Measurements from ENCODE around the gene ZNF576.
"Not testable (repeated sequence)": the region's sequence is repeated elsewhere in the genome, so short reads cannot be mapped to it uniquely, and the experiment has no call there.

Gene ZNF576

GRCh38 chr19:43628646-43629326, 32.4 kb downstream of the ZNF576 start:
- DNase-seq: no peak

DNA sequence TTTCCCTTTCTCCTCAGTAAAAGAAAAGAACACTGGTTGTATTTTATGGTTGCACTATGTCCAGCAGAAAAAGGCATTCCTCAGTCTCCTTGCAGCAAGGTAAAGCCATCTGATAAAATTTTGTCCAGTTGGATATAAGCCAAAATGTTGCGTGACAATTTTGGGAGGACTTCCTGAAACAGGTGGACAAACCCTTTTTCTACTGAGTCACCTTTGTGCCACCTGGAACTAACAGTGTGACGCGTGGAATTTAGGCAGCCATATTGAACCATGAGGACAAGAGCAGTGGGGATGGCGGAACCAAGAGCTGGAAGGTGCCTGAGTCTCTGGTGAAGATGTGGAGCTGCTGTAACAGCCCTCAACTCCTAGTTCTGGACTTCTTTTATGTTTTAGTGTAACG, 35.1 kb downstream of the ZNF576 start:
- DNase-seq: no peak

- no peak for DNase-seq
Measured at GRCh38 chr19:43633520-43633919, 37.1 kb downstream of the ZNF576 start.

GRCh38 chr19:43634068-43634467, 37.7 kb downstream of the ZNF576 start:
- no peak for DNase-seq

DNA sequence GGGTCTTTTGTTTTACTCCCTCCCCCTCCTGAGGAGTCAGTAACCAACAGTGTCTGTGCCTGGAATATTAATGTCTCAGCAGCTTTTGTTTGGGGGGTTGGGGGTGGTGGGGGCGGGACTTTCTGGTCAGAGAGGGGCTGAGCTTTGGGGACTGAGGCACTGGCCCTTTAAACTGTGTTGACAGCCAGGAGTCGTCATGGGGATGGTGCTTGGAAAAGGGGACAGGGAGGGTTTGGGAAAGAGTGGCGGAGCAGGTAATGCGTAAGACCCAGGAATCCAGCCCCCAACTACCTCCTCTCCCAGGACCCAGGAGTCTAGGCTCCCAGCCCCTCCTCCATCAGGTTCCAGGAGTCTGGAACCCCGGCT, 38.1 kb downstream of the ZNF576 start:
- no peak for DNase-seq

DNA sequence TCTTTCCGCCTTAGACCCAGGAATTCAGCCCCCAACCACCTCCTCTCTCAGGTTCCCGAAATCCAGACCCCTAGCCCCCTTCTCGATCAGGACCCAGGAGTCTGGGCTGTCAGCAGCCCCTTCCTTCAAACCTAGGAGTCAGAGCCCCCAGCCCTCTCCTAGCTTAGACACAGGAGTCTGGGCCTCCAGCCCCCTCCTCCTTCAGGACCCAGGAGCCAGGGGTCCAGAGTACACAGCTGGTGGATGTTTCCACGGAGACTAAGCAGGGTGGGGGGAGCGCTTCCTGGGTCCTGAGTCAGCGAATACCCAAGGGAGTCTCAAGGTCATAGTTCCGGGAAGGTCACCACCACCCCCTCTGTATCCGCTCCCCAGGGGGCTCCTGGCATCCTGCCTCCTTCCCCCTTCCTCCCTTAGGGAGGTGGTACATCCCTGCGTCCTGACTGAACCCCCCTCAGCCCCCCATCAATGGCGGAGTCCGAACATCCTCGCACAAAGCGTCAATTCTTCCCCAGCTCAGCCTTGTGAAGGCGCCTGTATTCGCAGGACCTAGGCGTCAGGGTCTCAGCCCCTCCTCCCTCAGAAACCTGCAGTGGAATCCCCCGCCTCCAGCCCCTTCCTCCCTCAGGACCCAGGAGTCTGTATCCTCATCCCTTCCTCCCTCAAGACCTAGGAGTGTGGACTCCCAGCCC, 38.6 kb downstream of the ZNF576 start:
- DNase-seq: no peak

DNA sequence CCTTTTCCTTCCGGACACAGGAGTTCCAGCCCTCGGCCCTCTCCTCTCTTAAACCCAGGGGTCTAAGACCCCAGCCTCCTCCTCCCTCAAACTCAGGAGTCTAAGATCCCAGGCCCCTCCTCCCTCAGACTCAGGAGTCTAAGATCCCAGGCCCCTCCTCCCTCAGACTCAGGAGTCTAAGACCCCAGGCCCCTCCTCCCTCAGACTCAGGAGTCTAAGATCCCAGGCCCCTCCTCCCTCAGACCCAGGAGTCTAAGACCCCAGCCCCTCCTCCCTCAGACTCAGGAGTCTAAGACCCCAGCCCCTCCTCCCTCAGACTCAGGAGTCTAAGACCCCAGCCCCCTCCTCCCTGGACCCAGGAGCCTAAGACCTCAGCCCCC, 39.2 kb downstream of the ZNF576 start:
- DNase-seq: not testable (repeated sequence)

- DNase-seq: no peak
Measured at GRCh38 chr19:43636121-43636683, 39.8 kb downstream of the ZNF576 start.

- DNase-seq: peak in 1 of 2 donors; percentile 12
Measured at GRCh38 chr19:43638214-43638994, 42.0 kb downstream of the ZNF576 start.

DNA sequence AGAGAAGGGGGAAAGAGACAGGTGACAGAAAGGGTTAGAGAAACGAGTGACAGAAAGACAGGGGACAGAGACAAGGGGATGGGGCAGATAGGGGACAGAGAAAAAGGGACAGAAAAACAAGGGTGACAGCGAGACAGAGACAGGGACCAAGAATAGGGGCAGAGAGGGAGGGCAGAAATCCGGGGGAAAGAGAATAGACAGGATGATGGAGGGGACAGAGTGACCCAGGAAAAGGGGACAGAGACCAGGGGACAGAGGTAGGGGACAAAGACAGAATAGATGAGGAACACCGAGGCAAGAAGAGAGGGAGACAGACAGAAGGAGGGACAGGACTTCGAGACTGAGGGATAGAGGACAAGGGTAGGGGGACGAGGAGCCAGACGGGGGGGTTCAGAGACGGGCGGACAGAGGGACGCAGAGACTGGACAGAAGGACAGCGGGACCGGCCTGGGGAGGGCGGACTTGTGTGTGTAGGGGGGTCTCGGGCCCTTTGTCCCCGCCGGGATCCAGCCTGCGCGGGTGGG, 42.7 kb downstream of the ZNF576 start:
- no peak for DNase-seq

GRCh38 chr19:43639519-43640423, 43.4 kb downstream of the ZNF576 start, which contains the start of gene CADM4:
CADM4 (minus strand) TSS chr19:43639850; CDS start chr19:43639790, 60 bp downstream.
- peak; percentile 49 to 70 for DNase-seq

DNA sequence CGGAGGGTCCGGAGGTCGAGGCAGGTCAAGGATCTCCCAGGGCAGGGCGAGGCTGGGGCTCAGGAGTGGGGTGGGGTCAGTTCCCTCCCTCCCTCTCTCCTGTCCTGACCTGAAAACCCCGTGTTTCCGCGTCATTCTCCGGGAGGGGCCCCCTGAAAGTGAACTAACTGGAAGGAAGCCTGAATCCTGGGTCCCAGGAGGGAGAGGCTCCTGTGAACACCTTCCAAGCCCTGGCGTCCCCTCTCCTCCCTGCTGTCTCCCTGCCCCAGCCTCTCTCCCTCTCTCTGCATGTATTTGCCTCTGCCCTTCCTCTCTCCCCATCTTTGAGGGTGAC, 44.0 kb downstream of the ZNF576 start:
- no peak for DNase-seq

DNA sequence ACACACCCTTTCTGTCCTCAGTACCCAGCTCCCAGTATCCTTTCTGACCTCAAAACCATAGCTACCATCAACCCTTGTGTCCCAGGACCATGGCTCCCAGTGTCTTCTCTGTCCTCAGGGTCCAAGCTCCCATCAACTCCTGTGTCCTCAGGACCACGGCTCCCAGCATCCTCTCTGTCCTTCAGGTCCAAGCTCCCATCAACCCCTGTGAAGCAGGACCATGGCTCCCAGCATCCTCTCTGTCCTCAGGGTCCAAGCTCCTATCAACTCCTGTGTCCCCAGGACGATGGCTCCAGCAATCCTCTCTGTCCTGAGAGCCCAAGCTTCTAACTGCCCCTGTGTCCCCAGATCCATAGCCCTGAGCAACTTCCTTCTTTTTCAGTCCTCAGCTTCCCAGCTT, 44.9 kb downstream of the ZNF576 start:
- no peak for DNase-seq

- DNase-seq: no peak
Measured at GRCh38 chr19:43642531-43642930, 46.1 kb downstream of the ZNF576 start.

GRCh38 chr19:43643326-43643725, 46.9 kb downstream of the ZNF576 start:
- DNase-seq: no peak

- no peak for DNase-seq
Measured at GRCh38 chr19:43644181-43644580, 47.8 kb downstream of the ZNF576 start.

GRCh38 chr19:43648633-43649032, 52.2 kb downstream of the ZNF576 start:
- no peak for DNase-seq

DNA sequence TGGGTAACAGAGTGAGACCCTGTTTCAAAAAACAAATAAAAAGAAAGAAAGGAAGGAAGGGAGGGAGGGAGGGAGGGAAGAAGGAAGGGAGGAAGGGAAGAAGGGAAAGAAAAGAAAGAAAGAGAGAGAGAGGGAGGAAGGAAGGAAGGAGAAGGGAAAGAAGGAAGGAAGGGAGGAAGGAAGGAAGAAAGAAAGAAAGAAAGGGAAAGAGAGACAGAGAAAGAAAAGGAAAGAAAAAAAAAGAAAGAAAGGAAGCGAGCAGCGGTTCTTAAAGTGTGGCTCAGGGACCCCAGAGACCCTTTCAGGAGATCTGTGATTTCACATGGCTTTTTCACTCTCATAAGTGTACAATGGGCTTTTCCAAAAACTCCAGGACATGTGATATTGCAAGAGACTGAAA, 53.1 kb downstream of the ZNF576 start:
- DNase-seq: no peak

DNA sequence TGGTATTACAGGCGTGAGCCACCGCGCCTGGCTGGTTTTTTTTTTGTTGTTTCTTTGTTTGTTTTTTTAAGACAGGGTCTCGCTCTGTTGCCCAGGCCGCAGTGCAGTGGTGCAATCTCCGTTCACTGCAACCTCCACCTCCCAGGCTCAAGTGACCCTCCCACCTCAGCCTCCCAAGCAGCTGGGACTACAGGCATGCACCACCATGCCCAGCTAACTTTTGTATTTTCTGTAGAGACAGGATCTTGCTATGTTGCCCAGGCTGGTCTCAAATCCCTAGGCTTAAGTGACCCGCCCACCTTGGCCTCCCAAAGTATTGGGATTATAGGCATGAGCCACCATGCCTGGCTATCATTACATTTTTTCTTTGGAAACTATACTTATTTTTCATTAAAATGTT, 53.9 kb downstream of the ZNF576 start:
- not testable (repeated sequence) for DNase-seq
